NT2/D1 (cell line): ENCODE results near the gene PAQR5.

Experiments used
- DNase-seq: peaks from one replicate; pipeline ENCODE4 v3.0.0-alpha.2; 2011; ENCODE audit warnings: low read depth, low spot score
- H3K27me3 ChIP-seq: 2 replicates; pipeline ENCODE4 v1.6.0; 2011; ENCODE audit warnings: mild to moderate bottlenecking; ENCODE audit not compliant: insufficient read length, insufficient read depth
- H3K36me3 ChIP-seq: 2 replicates; pipeline ENCODE4 v1.6.1; 2011; ENCODE audit warnings: mild to moderate bottlenecking, low read length, mixed read lengths; ENCODE audit not compliant: insufficient read depth, insufficient read length
- H3K4me1 ChIP-seq: 2 replicates; pipeline ENCODE4 v1.5.1; 2011; ENCODE audit not compliant: insufficient read depth, insufficient read length
- H3K4me3 ChIP-seq: 2 replicates; pipeline ENCODE4 v1.5.1; 2011; ENCODE audit warnings: low read depth; ENCODE audit not compliant: insufficient read length
- H3K9ac ChIP-seq: 2 replicates; pipeline ENCODE4 v1.6.0; 2011; ENCODE audit warnings: low read depth; ENCODE audit not compliant: insufficient read length
- H3K9me3 ChIP-seq: 2 replicates; pipeline ENCODE4 v1.5.1; 2011; ENCODE audit warnings: mild to moderate bottlenecking, low read length; ENCODE audit not compliant: insufficient read depth
- SUZ12 ChIP-seq: IDR thresholded peaks from 2 replicates; pipeline ENCODE4 v1.6.1; 2011; ENCODE audit not compliant: insufficient read length, insufficient read depth; ENCODE audit errors: extremely low read depth
- YY1 ChIP-seq: IDR thresholded peaks from 2 replicates; pipeline ENCODE4 v1.6.1; 2011; ENCODE audit not compliant: insufficient read length, insufficient read depth
- ZNF274 ChIP-seq: IDR thresholded peaks from 2 replicates; pipeline ENCODE4 v1.6.1; 2011; ENCODE audit warnings: mild to moderate bottlenecking, low read depth, low read length

The PAQR5 gene

GRCh38 chr15:69395991-69396390 lies 97.3 kb downstream of the PAQR5 start:
- TF ChIP-seq SUZ12 (no peak), ZNF274 (no peak), YY1 (no peak)
- DNase-seq = no peak
- Histone ChIP-seq H3K9me3 (no peaks in the 10 kb centered on the region), H3K36me3 (no peaks in the 10 kb centered on the region), H3K27me3 (peaks cover 16% of the 10 kb centered on the region), H3K9ac (no peak overlapping the region), H3K4me1 (peaks cover 5% of the 10 kb centered on the region), H3K4me3 (no peak overlapping the region)

- H3K9ac ChIP-seq = no peak overlapping the region
- no peaks in the 10 kb centered on the region for H3K36me3 ChIP-seq
- no peaks in the 10 kb centered on the region for H3K9me3 ChIP-seq
- peaks cover 3% of the 10 kb centered on the region for H3K4me1 ChIP-seq
- no peak for DNase-seq
- no peak overlapping the region for H3K4me3 ChIP-seq
- peaks cover 16% of the 10 kb centered on the region for H3K27me3 ChIP-seq
- TF ChIP-seq ZNF274 = no peak
- no peak for TF ChIP-seq YY1
- TF ChIP-seq SUZ12 = no peak
Measured at GRCh38 chr15:69398491-69398891, 99.8 kb downstream of the PAQR5 start.

GRCh38 chr15:69400850-69401249 lies 102.1 kb downstream of the PAQR5 start:
- Histone ChIP-seq H3K9ac (no peak overlapping the region), H3K4me1 (no peaks in the 10 kb centered on the region), H3K27me3 (peaks cover 6% of the 10 kb centered on the region), H3K9me3 (no peaks in the 10 kb centered on the region), H3K36me3 (no peaks in the 10 kb centered on the region), H3K4me3 (no peak overlapping the region)
- no peak for TF ChIP-seq SUZ12
- TF ChIP-seq ZNF274 = no peak
- no peak for TF ChIP-seq YY1
- no peak for DNase-seq

- no peak for TF ChIP-seq ZNF274
- no peak for TF ChIP-seq SUZ12
- no peak for TF ChIP-seq YY1
- no peak for DNase-seq
- H3K36me3 ChIP-seq = no peaks in the 10 kb centered on the region
- no peaks in the 10 kb centered on the region for H3K9me3 ChIP-seq
- H3K4me3 ChIP-seq = no peak overlapping the region
- H3K4me1 ChIP-seq = no peaks in the 10 kb centered on the region
- H3K27me3 ChIP-seq = no peaks in the 10 kb centered on the region
- no peak overlapping the region for H3K9ac ChIP-seq
Measured at GRCh38 chr15:69402816-69403215, 104.1 kb downstream of the PAQR5 start.

- Histone ChIP-seq H3K9me3 (no peaks in the 10 kb centered on the region), H3K4me1 (no peaks in the 10 kb centered on the region), H3K4me3 (no peak overlapping the region), H3K36me3 (no peaks in the 10 kb centered on the region), H3K9ac (no peak overlapping the region), H3K27me3 (no peaks in the 10 kb centered on the region)
- no peak for DNase-seq
- no peak for TF ChIP-seq SUZ12
- no peak for TF ChIP-seq ZNF274
- no peak for TF ChIP-seq YY1
Measured at GRCh38 chr15:69403594-69403993, 104.9 kb downstream of the PAQR5 start.

GRCh38 chr15:69405110-69405509 lies 106.4 kb downstream of the PAQR5 start:
- no peaks in the 10 kb centered on the region for H3K36me3 ChIP-seq
- H3K4me3 ChIP-seq = no peak overlapping the region
- H3K27me3 ChIP-seq = no peaks in the 10 kb centered on the region
- no peaks in the 10 kb centered on the region for H3K9me3 ChIP-seq
- H3K9ac ChIP-seq = no peak overlapping the region
- no peak for TF ChIP-seq YY1
- TF ChIP-seq SUZ12 = no peak
- TF ChIP-seq ZNF274 = no peak
- no peaks in the 10 kb centered on the region for H3K4me1 ChIP-seq
- DNase-seq = no peak

- Histone ChIP-seq H3K9ac (no peak overlapping the region), H3K9me3 (no peaks in the 10 kb centered on the region), H3K36me3 (no peaks in the 10 kb centered on the region), H3K27me3 (no peaks in the 10 kb centered on the region), H3K4me3 (no peak overlapping the region), H3K4me1 (no peaks in the 10 kb centered on the region)
- no peak for TF ChIP-seq ZNF274
- no peak for DNase-seq
Measured at GRCh38 chr15:69407719-69408400, 109.1 kb downstream of the PAQR5 start.

- no peak overlapping the region for H3K4me3 ChIP-seq
- DNase-seq = no peak
- no peaks in the 10 kb centered on the region for H3K9me3 ChIP-seq
- H3K4me1 ChIP-seq = no peaks in the 10 kb centered on the region
- no peaks in the 10 kb centered on the region for H3K27me3 ChIP-seq
- no peak for TF ChIP-seq SUZ12
- no peak for TF ChIP-seq ZNF274
- no peak for TF ChIP-seq YY1
- H3K9ac ChIP-seq = no peak overlapping the region
- no peaks in the 10 kb centered on the region for H3K36me3 ChIP-seq
Measured at GRCh38 chr15:69408841-69409240, 110.1 kb downstream of the PAQR5 start.
